Esophagus muscularis mucosa (tissue), 4 donors: ENCODE results near the gene MMP12.

ENCODE experiments used
- EP300 ChIP-seq: sonication (generic); formaldehyde crosslinking; IDR thresholded peaks from one replicate; pipeline ENCODE4 v1.6.1; 2017; ENCODE audit warnings: antibody characterized with exemption
- POLR2A ChIP-seq: fragments of 450-650 bp; IDR thresholded peaks from one replicate; pipeline ENCODE4 v1.6.1; 2017; ENCODE audit warnings: antibody characterized with exemption, moderate library complexity, mild to moderate bottlenecking, low read depth
- POLR2AphosphoS5 ChIP-seq, 2 donors: sonication (generic); formaldehyde crosslinking; IDR thresholded peaks; one replicate each; pipeline ENCODE4 v1.6.1; 2017; ENCODE audit warnings: antibody characterized with exemption in 2 of 2
- TF ChIP-seq, protein P1 (sequence below), 3 experiments: fragments of 200-600 bp in 2 of 3; fragments of 450-650 bp in 1 of 3; sonication (generic) in 2 of 3; IDR thresholded peaks; one replicate each; pipeline ENCODE4 v1.5.1; 2017 to 2019; ENCODE audit warnings: antibody characterized with exemption in 3 of 3, mild to moderate bottlenecking in 2 of 3, moderate library complexity in 1 of 3

DNA sequence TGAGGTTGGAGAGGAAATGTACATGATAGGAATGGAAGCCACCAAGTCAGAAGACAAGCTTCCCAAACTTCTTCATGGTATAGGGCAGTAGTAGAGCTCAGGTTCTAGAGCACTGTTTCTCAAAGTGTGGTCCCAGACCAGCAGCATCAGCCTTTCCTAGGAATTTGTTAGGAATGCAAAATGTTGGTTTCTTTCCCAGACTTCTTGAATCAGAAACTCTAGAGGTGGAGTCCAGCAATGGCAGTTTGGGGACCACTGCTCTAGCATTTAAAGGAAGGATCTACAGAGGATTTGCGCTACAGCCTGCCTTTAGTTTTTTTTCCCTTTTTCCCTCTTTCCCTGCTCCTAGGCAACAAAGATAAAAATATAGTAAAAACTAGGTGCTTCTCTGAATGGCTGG is 17.0 kb upstream of the MMP12 start:
- TF ChIP-seq, protein P1, sequence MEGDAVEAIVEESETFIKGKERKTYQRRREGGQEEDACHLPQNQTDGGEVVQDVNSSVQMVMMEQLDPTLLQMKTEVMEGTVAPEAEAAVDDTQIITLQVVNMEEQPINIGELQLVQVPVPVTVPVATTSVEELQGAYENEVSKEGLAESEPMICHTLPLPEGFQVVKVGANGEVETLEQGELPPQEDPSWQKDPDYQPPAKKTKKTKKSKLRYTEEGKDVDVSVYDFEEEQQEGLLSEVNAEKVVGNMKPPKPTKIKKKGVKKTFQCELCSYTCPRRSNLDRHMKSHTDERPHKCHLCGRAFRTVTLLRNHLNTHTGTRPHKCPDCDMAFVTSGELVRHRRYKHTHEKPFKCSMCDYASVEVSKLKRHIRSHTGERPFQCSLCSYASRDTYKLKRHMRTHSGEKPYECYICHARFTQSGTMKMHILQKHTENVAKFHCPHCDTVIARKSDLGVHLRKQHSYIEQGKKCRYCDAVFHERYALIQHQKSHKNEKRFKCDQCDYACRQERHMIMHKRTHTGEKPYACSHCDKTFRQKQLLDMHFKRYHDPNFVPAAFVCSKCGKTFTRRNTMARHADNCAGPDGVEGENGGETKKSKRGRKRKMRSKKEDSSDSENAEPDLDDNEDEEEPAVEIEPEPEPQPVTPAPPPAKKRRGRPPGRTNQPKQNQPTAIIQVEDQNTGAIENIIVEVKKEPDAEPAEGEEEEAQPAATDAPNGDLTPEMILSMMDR (IDR thresholded peaks at IDR 0.05): no peak
- TF ChIP-seq POLR2A (no peak), POLR2AphosphoS5 (IDR thresholded peaks at IDR 0.05) (no peak), EP300 (no peak)
